Kidney (tissue), 14 donors: ENCODE results near the gene HPS6. TPM values are rescaled to one million over a fixed set of nuclear protein-coding genes. Genes with fewer than 3 reads are reported as not detected.

Experiments used
- DNase-seq, 5 donors: peaks; one replicate each; pipeline ENCODE4 v3.0.0-alpha.2; 2013 to 2020
- FAIRE-seq: peaks from 2 replicates; lab custom pipeline; 2012; peaks lifted over from hg19 to GRCh38; lab: Jason Lieb, UNC
- H3K27ac ChIP-seq, 2 donors: one replicate each; pipeline ENCODE4 v1.7.0; 2013; ENCODE audit warnings: low read depth in 2 of 2, low read length in 2 of 2, inconsistent platforms in 1 of 2
- H3K27me3 ChIP-seq: one replicate; pipeline ENCODE4 v1.7.1; 2013; ENCODE audit warnings: low read length, inconsistent platforms; ENCODE audit not compliant: control insufficient read depth, insufficient read depth
- H3K36me3 ChIP-seq, 3 donors: one replicate each; pipeline versions ENCODE4 v1.7.0 to v1.7.1; 2013; ENCODE audit warnings: low read length in 3 of 3, control low read depth in 1 of 3, inconsistent platforms in 1 of 3; ENCODE audit not compliant: insufficient read depth in 3 of 3, control insufficient read depth in 2 of 3
- H3K4me1 ChIP-seq, 3 donors: one replicate each; pipeline versions ENCODE4 v1.7.0 to v1.7.1; 2013; ENCODE audit warnings: low read length in 3 of 3, inconsistent platforms in 1 of 3, low read depth in 1 of 3; ENCODE audit not compliant: control insufficient read depth in 2 of 3, insufficient read depth in 2 of 3
- H3K4me3 ChIP-seq, 3 donors: one replicate each; pipeline versions ENCODE4 v1.7.0 to v1.8.1; 2013; ENCODE audit warnings: low read length in 3 of 3, control low read depth in 1 of 3, inconsistent platforms in 1 of 3
- H3K9ac ChIP-seq, 3 donors: one replicate each; pipeline versions ENCODE4 v1.7.0 to v1.7.1; 2013; ENCODE audit warnings: low read length in 3 of 3, control low read depth in 1 of 3, inconsistent platforms in 1 of 3
- H3K9me3 ChIP-seq, 3 donors: one replicate each; pipeline versions ENCODE4 v1.7.0 to v1.7.1; 2013; ENCODE audit warnings: low read length in 3 of 3, control low read depth in 1 of 3, inconsistent platforms in 1 of 3; ENCODE audit not compliant: control insufficient read depth in 2 of 3, insufficient read depth in 1 of 3
- CTCF ChIP-seq: IDR thresholded peaks from 3 replicates; pipeline ENCODE4 v1.5.1; 2012; ENCODE audit warnings: mild to moderate bottlenecking, moderate library complexity, borderline replicate concordance; ENCODE audit not compliant: insufficient read depth; ENCODE audit errors: extremely low read depth
- intact Hi-C: fragments of 100-400 bp; cut with DNase I; formaldehyde crosslinking; loops from one replicate; pipeline ENCODE4 v1.11.1; 2022
- polyA plus RNA-seq: library from polyadenylated mRNA; stranded (reverse); fragments of 350-450 nt; fragmentation: Illumina TruSeq; extraction: RNeasy Lipid Tissue Mini Kit (QIAGEN cat#74804); gene quantifications from one replicate; pipeline ENCODE4 v1.2.3, GENCODE V29; 2014; ENCODE audit warnings: low read depth, low replicate concordance; ENCODE audit not compliant: insufficient read depth
- total RNA-seq: library from RNA; stranded (reverse); fragmentation: NEBNext Ultra II Directional; extraction: Animal tissue kit (Norgen Biotek cat#: 25700); gene quantifications from one replicate; pipeline ENCODE4 v1.2.1, GENCODE V29; 2021
- donor health status: control.
- donor health status: control.
- donor health status: control.
- donor health status: control.
- donor health status: control.
- donor health status: DM: yes; HTN: yes; CAD: no.
- donor health status: Normal renal cell carcinoma (clear cell type).

Gene HPS6
- total and polyA plus RNA-seq, 2 donors from 2014 or later, result 11.9 to 20.0 TPM

GRCh38 chr10:102115775-102116174, 50.6 kb downstream of the HPS6 start:
- no peak for FAIRE-seq
- H3K4me3 ChIP-seq, result peak overlapping the region in 1 of 3 donors; percentile 61
- H3K4me1 ChIP-seq, result peaks cover 7 to 49% (median 38%) of the 10 kb centered on the region in 3 donors
- no peaks in the 10 kb centered on the region for H3K27me3 ChIP-seq
- no peaks in the 10 kb centered on the region for H3K9me3 ChIP-seq
- no peak for TF ChIP-seq CTCF
- peak overlapping the region in 1 of 3 donors; percentile 73 for H3K9ac ChIP-seq
- H3K27ac ChIP-seq, result peak overlapping the region in 1 of 2 donors; percentile 67
- peaks cover 2 to 10% (median 5%) of the 10 kb centered on the region in 3 donors for H3K36me3 ChIP-seq
- intact Hi-C loops, result no loop called here
- DNase-seq, result peak in 1 of 5 donors; percentile 44

- H3K4me3 ChIP-seq, result peak overlapping the region in 1 of 3 donors; percentile 88
Measured at GRCh38 chr10:102116656-102117055, 51.5 kb downstream of the HPS6 start.

More at GRCh38 chr10:102116656-102117055, 51.5 kb downstream of the HPS6 start:
- intact Hi-C loops, result no loop called here
- Histone ChIP-seq H3K4me1 (peaks cover 7 to 56% (median 45%) of the 10 kb centered on the region in 3 donors), H3K27me3 (no peaks in the 10 kb centered on the region), H3K27ac (peak overlapping the region; percentile 32 to 63), H3K36me3 (peaks cover 0 to 2% (median under 1%) of the 10 kb centered on the region in 3 donors), H3K9ac (peak overlapping the region in 1 of 3 donors; percentile 80), H3K9me3 (no peaks in the 10 kb centered on the region)
- DNase-seq (no peak), FAIRE-seq (no peak)
- no peak for TF ChIP-seq CTCF

Other genes starting within 250 kb of the HPS6 start
- 146 TPM for gene OGA, start 246.9 kb upstream of the HPS6 start, total RNA-seq
- gene OGA, start 246.9 kb upstream of the HPS6 start, polyA plus RNA-seq, result 33.4 TPM
- gene KCNIP2, start 221.5 kb upstream of the HPS6 start, total RNA-seq, result 3.4 TPM
- gene KCNIP2, start 221.5 kb upstream of the HPS6 start, polyA plus RNA-seq, result 0.67 TPM
- gene ARMH3, start 9.2 kb upstream of the HPS6 start, total RNA-seq, result 26.1 TPM
- 14.0 TPM for gene ARMH3, start 9.2 kb upstream of the HPS6 start, polyA plus RNA-seq
- 56.1 TPM for gene LDB1, start 55.0 kb downstream of the HPS6 start, total RNA-seq
- gene LDB1, start 55.0 kb downstream of the HPS6 start, polyA plus RNA-seq, result 27.9 TPM
- gene PPRC1, start 67.7 kb downstream of the HPS6 start, total RNA-seq, result 32.1 TPM
- gene PPRC1, start 67.7 kb downstream of the HPS6 start, polyA plus RNA-seq, result 8.7 TPM
- 50.4 TPM for gene NOLC1, start 87.0 kb downstream of the HPS6 start, total RNA-seq
- 20.1 TPM for gene NOLC1, start 87.0 kb downstream of the HPS6 start, polyA plus RNA-seq
- gene ELOVL3, start 160.9 kb downstream of the HPS6 start, total RNA-seq, result 0.35 TPM
- gene ELOVL3, start 160.9 kb downstream of the HPS6 start, polyA plus RNA-seq, result not detected
- not detected for gene PITX3, start 176.2 kb downstream of the HPS6 start, total RNA-seq
- 0.39 TPM for gene PITX3, start 176.2 kb downstream of the HPS6 start, polyA plus RNA-seq
- 53.3 TPM for gene GBF1, start 180.2 kb downstream of the HPS6 start, total RNA-seq
- gene GBF1, start 180.2 kb downstream of the HPS6 start, polyA plus RNA-seq, result 14.4 TPM